SK-N-SH (cell line): ENCODE results near the gene PIP5KL1. TPM values are rescaled to one million over a fixed set of nuclear protein-coding genes. Genes with fewer than 3 reads are reported as not detected.

Experiments
- CTCF ChIA-PET: fragments of 300-600, 350-600 bp; formaldehyde crosslinking; extraction: SDS; loops from one replicate; lab custom pipeline; 2021; lab: Yijun Ruan, JAX
- POLR2A ChIA-PET: fragments of 350-600 bp; sonication (Branson Sonifier 250); formaldehyde crosslinking; extraction: SDS; loops from one replicate; lab custom pipeline; 2020; ENCODE audit warnings: antibody characterized with exemption, inconsistent platforms; lab: Yijun Ruan, JAX
- DNase-seq: peaks from one replicate; pipeline ENCODE4 v3.0.0; 2012
- H2AFZ ChIP-seq: fragments of 200-600 bp; sonication (generic); 2 replicates; pipeline ENCODE4 v1.8.1; 2016; ENCODE audit warnings: antibody characterized with exemption, mild to moderate bottlenecking, low read depth
- H3F3A ChIP-seq: fragments of 200-600 bp; sonication (generic); replicated peaks from 2 replicates; pipeline ENCODE3; 2016; ENCODE audit warnings: antibody characterized with exemption, mild to moderate bottlenecking; ENCODE audit not compliant: insufficient read depth
- H3K27ac ChIP-seq, 2 experiments: fragments of 200-500 bp in 1 of 2; fragments of 200-600 bp in 1 of 2; sonication (Bioruptor generic) in 1 of 2; sonication (generic), shearing (Covaris generic) in 1 of 2; 2 replicates each; pipeline versions ENCODE4 v1.5.1 to v1.6.1; 2014 to 2016; ENCODE audit warnings: low read depth in 2 of 2, inconsistent platforms in 1 of 2, low read length in 1 of 2, mild to moderate bottlenecking in 1 of 2, mixed read lengths in 1 of 2
- H3K27me3 ChIP-seq: fragments of 200-600 bp; sonication (generic), shearing (Covaris generic); 2 replicates; pipeline ENCODE4 v1.6.1; 2016; ENCODE audit warnings: mixed run types; ENCODE audit not compliant: insufficient read depth
- H3K36me3 ChIP-seq, 2 experiments: fragments of 200-500 bp in 1 of 2; fragments of 200-600 bp in 1 of 2; sonication (Bioruptor generic) in 1 of 2; sonication (generic) in 1 of 2; replicated peaks in 1 of 2; 2 replicates each; pipeline versions ENCODE3 to v1.5.1; 2014 to 2016; ENCODE audit warnings: low read length in 1 of 2, mild to moderate bottlenecking in 1 of 2; ENCODE audit not compliant: insufficient read depth in 2 of 2, control insufficient read depth in 1 of 2
- H3K4me1 ChIP-seq, 2 experiments: fragments of 200-500 bp in 1 of 2; fragments of 200-600 bp in 1 of 2; sonication (Bioruptor generic) in 1 of 2; sonication (generic), shearing (Covaris generic) in 1 of 2; 2 replicates each; pipeline versions ENCODE4 v1.5.1 to v1.6.1; 2014 to 2016; ENCODE audit warnings: low read depth in 1 of 2, low read length in 1 of 2, mixed run types in 1 of 2; ENCODE audit not compliant: insufficient read depth in 2 of 2, control insufficient read depth in 1 of 2
- H3K4me2 ChIP-seq: fragments of 200-600 bp; sonication (generic), shearing (Covaris generic); 2 replicates; pipeline ENCODE4 v1.6.1; 2017; ENCODE audit warnings: mixed run types
- H3K4me3 ChIP-seq, 2 experiments: fragments of 200-500 bp in 1 of 2; fragments of 200-600 bp in 1 of 2; sonication (Bioruptor generic) in 1 of 2; sonication (generic), shearing (Covaris generic) in 1 of 2; 2 replicates each; pipeline versions ENCODE4 v1.5.1 to v1.8.1; 2014 to 2016; ENCODE audit warnings: low read depth in 2 of 2, inconsistent platforms in 1 of 2, low read length in 1 of 2, mild to moderate bottlenecking in 1 of 2, mixed read lengths in 1 of 2, moderate library complexity in 1 of 2
- H3K79me2 ChIP-seq: fragments of 200-600 bp; sonication (generic); 2 replicates; pipeline ENCODE4 v1.8.1; 2017; ENCODE audit warnings: mild to moderate bottlenecking; ENCODE audit not compliant: insufficient read depth
- H3K9ac ChIP-seq: fragments of 200-600 bp; sonication (generic); 2 replicates; pipeline ENCODE4 v1.6.1; 2017; ENCODE audit warnings: mixed run types
- H3K9me2 ChIP-seq: fragments of 200-600 bp; sonication (generic); 2 replicates; pipeline ENCODE4 v1.6.1; 2017; ENCODE audit warnings: mixed run types
- H3K9me3 ChIP-seq: fragments of 200-600 bp; sonication (generic); 2 replicates; pipeline ENCODE4 v1.6.1; 2017; ENCODE audit warnings: mixed run types, mild to moderate bottlenecking, moderate library complexity
- H4K20me1 ChIP-seq: fragments of 200-600 bp; sonication (generic); 2 replicates; pipeline ENCODE4 v1.6.1; 2017; ENCODE audit warnings: mild to moderate bottlenecking, mixed run types; ENCODE audit not compliant: insufficient read depth
- ELF1 ChIP-seq: IDR thresholded peaks from 2 replicates; pipeline ENCODE4 v1.4.0; 2012
- GATA2 ChIP-seq: sonication (generic); formaldehyde crosslinking; IDR thresholded peaks from 2 replicates; pipeline ENCODE4 v1.5.0; 2020; ENCODE audit warnings: mild to moderate bottlenecking, missing genetic modification reagents
- IRF3 ChIP-seq: fragments of 150-350 bp; IDR thresholded peaks from 2 replicates; pipeline ENCODE4 v1.6.1; 2016; ENCODE audit warnings: mild to moderate bottlenecking, low read depth, low read length
- MAX ChIP-seq: IDR thresholded peaks from 2 replicates; pipeline ENCODE4 v1.4.0; 2012; ENCODE audit warnings: low read depth
- NFIC ChIP-seq: IDR thresholded peaks from 2 replicates; pipeline ENCODE4 v1.4.0; 2012; ENCODE audit warnings: borderline replicate concordance
- POLR2AphosphoS5 ChIP-seq: IDR thresholded peaks from 2 replicates; pipeline ENCODE4 v1.6.1; 2012; ENCODE audit warnings: low read depth, low read length
- REST ChIP-seq: IDR thresholded peaks from 2 replicates; pipeline ENCODE4 v1.6.1; 2012; ENCODE audit warnings: mild to moderate bottlenecking, low read depth, low read length, moderate library complexity
- RFX5 ChIP-seq: IDR thresholded peaks from 2 replicates; pipeline ENCODE4 v1.6.1; 2012; ENCODE audit warnings: mild to moderate bottlenecking, improper control_type of control experiment, low read length
- RXRA ChIP-seq: IDR thresholded peaks from 2 replicates; pipeline ENCODE4 v1.4.0; 2012; ENCODE audit warnings: low read depth, mild to moderate bottlenecking, borderline replicate concordance
- TCF12 ChIP-seq: IDR thresholded peaks from 2 replicates; pipeline ENCODE4 v1.4.0; 2012
- USF1 ChIP-seq: IDR thresholded peaks from 2 replicates; pipeline ENCODE4 v1.4.0; 2012; ENCODE audit warnings: low read depth, borderline replicate concordance
- ZBTB33 ChIP-seq: IDR thresholded peaks from 2 replicates; pipeline ENCODE4 v1.4.0; 2012; ENCODE audit warnings: low read depth, borderline replicate concordance
- WGBS: methylation state at CpG from one replicate; pipeline ENCODE4 v1.1.6; 2017; ENCODE audit warnings: low lambda C conversion rate; 5-methylcytosine and 5-hydroxymethylcytosine counted together
- polyA plus RNA-seq, 3 experiments: library from polyadenylated mRNA; depleted of rRNA; stranded (reverse); fragments of >200 nt; gene quantifications; 2 replicates each; pipeline ENCODE4 v1.2.3, GENCODE V29; 2012

The PIP5KL1 gene
- polyA plus RNA-seq, 1 of the 3 experiments (the other 2 are of a cell fraction), result 4.0 TPM

- peaks cover 9 to 20% of the 10 kb centered on the region in 2 experiments; a peak in 2 of 4 replicates for H3K4me1 ChIP-seq
- CTCF ChIA-PET, result interaction anchor here (0.9 to 1.7 kb wide), 8 partner anchors 11 to 307 kb away, joined by 3 to 5 read pairs (median 4); no protein-coding TSS in a partner anchor
- H3K4me3 ChIP-seq, result peak overlapping the region in 1 of 2 experiments; percentile 43; a peak in 2 of 4 replicates
- TF ChIP-seq NFIC, result no peak
- TF ChIP-seq MAX, result no peak
- no peak for TF ChIP-seq TCF12
- no peak for TF ChIP-seq USF1
- TF ChIP-seq GATA2 (CRISPR knock-in tag), result no peak
- no peak for TF ChIP-seq RFX5
- TF ChIP-seq POLR2AphosphoS5, result no peak
- TF ChIP-seq REST, result no peak
- TF ChIP-seq RXRA, result no peak
- TF ChIP-seq ELF1, result no peak
- TF ChIP-seq IRF3, result no peak
- no peak for TF ChIP-seq ZBTB33
- H3F3A ChIP-seq, result peaks cover 12% of the 10 kb centered on the region
- no peaks in the 10 kb centered on the region for H4K20me1 ChIP-seq
- DNase-seq, result peak; percentile 94
- H3K9me2 ChIP-seq, result no peaks in the 10 kb centered on the region
- H3K27me3 ChIP-seq, result no peaks in the 10 kb centered on the region
- H3K9me3 ChIP-seq, result no peaks in the 10 kb centered on the region
- no peak overlapping the region for H2AFZ ChIP-seq
- peaks cover 41 to 46% of the 10 kb centered on the region in 2 experiments for H3K36me3 ChIP-seq
- POLR2A ChIA-PET, result interaction anchor here (1.9 kb wide), 1 partner anchor 31 kb away, joined by 4 read pairs; no protein-coding TSS in a partner anchor
- peaks cover 26% of the 10 kb centered on the region for H3K79me2 ChIP-seq
- H3K9ac ChIP-seq, result no peak overlapping the region
- peak overlapping the region; percentile 98; the same call in 1 of the 2 replicates for H3K4me2 ChIP-seq
- 21% methylated on average over 17 of the region's 19 CpGs for WGBS
- H3K27ac ChIP-seq, result peak overlapping the region; percentile 59 to 73; a peak in 2 of 4 replicates
Measured at GRCh38 chr9:127897193-127897692, 33.3 kb downstream of the PIP5KL1 start.
